IMR-90 (cell line): ENCODE measurements around the gene CLASRP. TPM values are rescaled to one million over a fixed set of nuclear protein-coding genes. Genes with fewer than 3 reads are reported as not detected.

ENCODE experiments used
- ATAC-seq: fragments of 200-7000 bp; cut with Tn5 transposase; 2 replicates; pipeline ENCODE4 v1.9.1; 2020; ENCODE audit warnings: low read depth, mild to moderate bottlenecking, moderate library complexity
- BruUV-seq: library from RNA; stranded (reverse); fragments of 400-500 nt; replicated peaks from 2 replicates; lab custom pipeline; 2021; lab: Mats Ljungman, UMichigan
- CTCF ChIA-PET: fragments of 300-600 bp; formaldehyde crosslinking; extraction: SDS; loops from one replicate; lab custom pipeline; 2021; ENCODE audit warnings: antibody characterized with exemption; lab: Yijun Ruan, JAX
- POLR2A ChIA-PET: fragments of 300-600 bp; sonication (Branson Sonifier 250); formaldehyde crosslinking; loops from one replicate; lab custom pipeline; 2022; ENCODE audit warnings: antibody characterized with exemption; ENCODE audit not compliant: unreplicated experiment; lab: Charles Lee
- DNase-seq: peaks from one replicate; pipeline ENCODE4 v3.0.0; 2013
- H2AFZ ChIP-seq: replicated peaks from 2 replicates; pipeline ENCODE3; 2013; ENCODE audit warnings: low read length, mild to moderate bottlenecking; ENCODE audit not compliant: poor library complexity
- H2AK5ac ChIP-seq: 2 replicates; pipeline ENCODE4 v1.6.1; 2013; ENCODE audit warnings: low read depth, low read length, inconsistent platforms
- H2AK9ac ChIP-seq: replicated peaks from 2 replicates; pipeline ENCODE3; 2013; ENCODE audit warnings: mild to moderate bottlenecking, low read depth, low read length, moderate library complexity; ENCODE audit not compliant: poor library complexity
- H2BK120ac ChIP-seq: 2 replicates; pipeline ENCODE4 v1.6.1; 2013; ENCODE audit warnings: low read depth, low read length, inconsistent platforms
- H2BK15ac ChIP-seq: 3 replicates; pipeline ENCODE4 v1.6.1; 2013; ENCODE audit warnings: low read depth, low read length, inconsistent platforms
- H2BK20ac ChIP-seq: 2 replicates; pipeline ENCODE4 v1.6.1; 2013; ENCODE audit warnings: low read depth, mild to moderate bottlenecking, inconsistent platforms, low read length, moderate library complexity
- H2BK5ac ChIP-seq: 2 replicates; pipeline ENCODE4 v1.6.1; 2013; ENCODE audit warnings: mild to moderate bottlenecking, low read depth, low read length, inconsistent platforms; ENCODE audit not compliant: poor library complexity, severe bottlenecking
- H3K14ac ChIP-seq: replicated peaks from 2 replicates; pipeline ENCODE4 v1.6.1; 2013; ENCODE audit warnings: low read depth, low read length, inconsistent platforms
- H3K18ac ChIP-seq: 2 replicates; pipeline ENCODE4 v1.6.1; 2013; ENCODE audit warnings: low read depth, low read length, control low read depth
- H3K23ac ChIP-seq: 2 replicates; pipeline ENCODE4 v1.6.1; 2013; ENCODE audit warnings: low read depth, low read length, inconsistent platforms
- H3K27ac ChIP-seq: 2 replicates; pipeline ENCODE4 v1.5.1; 2013; ENCODE audit warnings: mild to moderate bottlenecking, control low read depth, low read length; ENCODE audit not compliant: insufficient read depth
- H3K27me3 ChIP-seq: 2 replicates; pipeline ENCODE4 v1.6.1; 2013; ENCODE audit warnings: low read length; ENCODE audit not compliant: control insufficient read depth, insufficient read depth
- H3K36me3 ChIP-seq: 2 replicates; pipeline ENCODE4 v1.6.1; 2013; ENCODE audit warnings: low read length, mixed read lengths; ENCODE audit not compliant: control insufficient read depth, insufficient read depth
- H3K4ac ChIP-seq: 2 replicates; pipeline ENCODE4 v1.6.1; 2013; ENCODE audit warnings: low read depth, low read length, inconsistent platforms
- H3K4me1 ChIP-seq: 2 replicates; pipeline ENCODE4 v1.6.1; 2013; ENCODE audit warnings: low read length, mixed read lengths; ENCODE audit not compliant: control insufficient read depth, insufficient read depth
- H3K4me2 ChIP-seq: 2 replicates; pipeline ENCODE4 v1.6.1; 2013; ENCODE audit warnings: low read depth, mild to moderate bottlenecking, control low read depth, low read length, moderate library complexity
- H3K4me3 ChIP-seq: 2 replicates; pipeline ENCODE4 v1.5.1; 2013; ENCODE audit warnings: low read depth, mild to moderate bottlenecking, control low read depth, low read length, moderate library complexity; ENCODE audit not compliant: insufficient read depth
- H3K56ac ChIP-seq: 2 replicates; pipeline ENCODE4 v1.6.1; 2013; ENCODE audit warnings: low read length, inconsistent platforms; ENCODE audit not compliant: insufficient read depth; ENCODE audit errors: extremely low read depth
- H3K79me1 ChIP-seq, 2 experiments: 2 replicates each; pipeline ENCODE4 v1.6.1; 2013; ENCODE audit warnings: low read length in 2 of 2, inconsistent platforms in 1 of 2, low read depth in 1 of 2
- H3K9ac ChIP-seq: 2 replicates; pipeline ENCODE4 v1.6.1; 2013; ENCODE audit warnings: low read depth, low read length, control low read depth
- H3K9me1 ChIP-seq: 2 replicates; pipeline ENCODE4 v1.6.1; 2013; ENCODE audit warnings: low read length, inconsistent platforms; ENCODE audit not compliant: insufficient read depth
- H3K9me3 ChIP-seq: 2 replicates; pipeline ENCODE4 v1.6.1; 2013; ENCODE audit warnings: low read length; ENCODE audit not compliant: control insufficient read depth, insufficient read depth
- H4K20me1 ChIP-seq: 2 replicates; pipeline ENCODE4 v1.6.1; 2013; ENCODE audit warnings: low read length, inconsistent platforms; ENCODE audit not compliant: insufficient read depth
- H4K5ac ChIP-seq: 2 replicates; pipeline ENCODE4 v1.6.1; 2013; ENCODE audit warnings: mild to moderate bottlenecking, low read depth, low read length, control low read depth
- H4K8ac ChIP-seq, 2 experiments: 2 replicates each; pipeline ENCODE4 v1.6.1; 2013; ENCODE audit warnings: low read depth in 2 of 2, low read length in 2 of 2, control low read depth in 1 of 2, inconsistent platforms in 1 of 2
- H4K91ac ChIP-seq: 2 replicates; pipeline ENCODE4 v1.6.1; 2013; ENCODE audit warnings: low read depth, low read length, inconsistent platforms; ENCODE audit not compliant: insufficient read depth
- CHD1 ChIP-seq: IDR thresholded peaks from 2 replicates; pipeline ENCODE4 v1.6.1; 2012; ENCODE audit warnings: low read depth, low read length, improper control_type of control experiment
- CTCF ChIP-seq: conservative IDR thresholded peaks from 2 replicates; pipeline ENCODE4 v1.5.1; 2012; ENCODE audit warnings: mild to moderate bottlenecking, low read depth, low read length, improper control_type of control experiment
- MAFK ChIP-seq: IDR thresholded peaks from 2 replicates; pipeline ENCODE4 v1.6.1; 2012; ENCODE audit warnings: low read depth, low read length, improper control_type of control experiment
- POLR2A ChIP-seq: IDR thresholded peaks from 2 replicates; pipeline ENCODE4 v1.6.1; 2012; ENCODE audit warnings: mild to moderate bottlenecking, low read depth, low read length
- RFX5 ChIP-seq: IDR thresholded peaks from 2 replicates; pipeline ENCODE4 v1.8.0; 2012; ENCODE audit warnings: low read depth, mild to moderate bottlenecking, low read length, moderate library complexity
- USF2 ChIP-seq: fragments of 150-350 bp; IDR thresholded peaks from 2 replicates; pipeline ENCODE4 v1.6.1; 2017; ENCODE audit warnings: mild to moderate bottlenecking, antibody characterized with exemption, low read length, low read depth
- WGBS, 2 experiments: methylation state at CpG; one replicate each; pipeline versions ENCODE4 v1.1.5 to v1.1.7; 2013; ENCODE audit warnings: missing lambda C conversion rate in 2 of 2; ENCODE audit not compliant: insufficient read length in 1 of 2; ENCODE audit errors: extremely low coverage in 2 of 2; 5-methylcytosine and 5-hydroxymethylcytosine counted together
- dilution Hi-C: fragments of 300-500 bp; cut with HindIII; formaldehyde crosslinking; loops from one replicate; pipeline ENCODE4 v1.14.3; 2018; ENCODE audit warnings: low sequenced_read_pairs; ENCODE audit not compliant: unreplicated experiment
- in situ Hi-C: fragments of 300-500 bp; cut with MboI; formaldehyde crosslinking; loops from 3 replicates; pipeline ENCODE4 v1.14.3; 2019; ENCODE audit warnings: low sequenced_read_pairs, inconsistent platforms, mixed read lengths
- intact Hi-C: fragments of 100-400 bp; cut with micrococcal nuclease; formaldehyde crosslinking; loops from 2 replicates; pipeline ENCODE4 v1.10.0; 2022
- polyA plus RNA-seq, 3 experiments: library from polyadenylated mRNA; depleted of rRNA; stranded (reverse); fragments of >200 nt; gene quantifications; 2 replicates each; pipeline ENCODE4 v1.2.3, GENCODE V29; 2012; ENCODE audit warnings: low replicate concordance in 1 of 3
- total RNA-seq: library from RNA; depleted of rRNA; stranded (reverse); fragments of >200 nt; gene quantifications from 2 replicates; pipeline ENCODE4 v1.2.3, GENCODE V29; 2012

CLASRP gene
- total and polyA plus RNA-seq, 2 of the 4 experiments (the other 2 are of a cell fraction), result 19.9 to 31.7 TPM

- Histone ChIP-seq H3K18ac (no peak overlapping the region), H3K9me1 (peaks cover 11% of the 10 kb centered on the region), H3K4me2 (no peak overlapping the region), H2AK9ac (peak overlapping the region; percentile 72), H4K5ac (no peak overlapping the region), H2BK15ac (no peak overlapping the region), H3K4me3 (no peak overlapping the region), H2BK20ac (no peak overlapping the region), H2BK5ac (no peak overlapping the region), H3K56ac (no peak overlapping the region), H3K79me1 (peaks cover 20 to 31% of the 10 kb centered on the region in 2 experiments), H4K91ac (no peak overlapping the region), H3K14ac (no peak overlapping the region), H2AFZ (no peak overlapping the region), H3K36me3 (peaks cover 33% of the 10 kb centered on the region), H2AK5ac (no peak overlapping the region), H3K27ac (no peak overlapping the region), H3K23ac (no peak overlapping the region), H3K4me1 (peaks cover 11% of the 10 kb centered on the region), H3K27me3 (no peaks in the 10 kb centered on the region), H3K9ac (no peak overlapping the region), H4K8ac (peak overlapping the region in 1 of 2 experiments; percentile 75; a peak in 2 of 4 replicates), H2BK120ac (no peak overlapping the region), H4K20me1 (peaks cover 36% of the 10 kb centered on the region), H3K4ac (no peak overlapping the region), H3K9me3 (no peaks in the 10 kb centered on the region)
- no TSS peak for BruUV-seq
- dilution Hi-C loops (no loop called here), in situ Hi-C loops (no loop called here), intact Hi-C loops (no loop called here)
- TF ChIP-seq RFX5 (no peak), CTCF (no peak), CHD1 (no peak), POLR2A (no peak), MAFK (no peak), USF2 (no peak)
- POLR2A ChIA-PET, result no interaction called here
- CTCF ChIA-PET, result interaction anchor here (1.0 kb wide), 1 partner anchor 28 kb away, joined by 4 read pairs; no protein-coding TSS in a partner anchor
- DNase-seq, result no peak
- 90% methylated on average over 13 of the region's 37 CpGs; no CpG with 5 or more reads in 1 of the 2 experiments for WGBS, 2 experiments
- no peak for ATAC-seq
These were observed 1.3 kb upstream of the CLASRP start for GRCh38 chr19:45037393-45038169.
